Thyroid gland (tissue), 4 donors: ENCODE results near the gene KAT6B. TPM values are rescaled to one million over a fixed set of nuclear protein-coding genes. Genes with fewer than 3 reads are reported as not detected.
"Not testable (repeated sequence)": the region's sequence is repeated elsewhere in the genome, so short reads cannot be mapped to it uniquely, and the experiment has no call there.

Experiments used
- DNase-seq, 2 donors: peaks; one replicate each; pipeline ENCODE4 v3.0.0-alpha.2; 2019
- H3K27ac ChIP-seq, 3 donors: fragments of 200-600 bp; sonication (generic); 1 replicate in 2 of 3; 2 replicates in 1 of 3; pipeline ENCODE4 v1.5.1; 2016 to 2019; ENCODE audit warnings: mild to moderate bottlenecking in 1 of 3, moderate library complexity in 1 of 3
- H3K27me3 ChIP-seq: fragments of 200-600 bp; sonication (generic); one replicate; pipeline ENCODE4 v1.5.1; 2019
- H3K36me3 ChIP-seq, 2 donors: fragments of 200-600 bp; sonication (generic); one replicate each; pipeline ENCODE4 v1.5.1; 2016 to 2019
- H3K4me1 ChIP-seq, 2 donors: fragments of 200-600 bp; sonication (generic); one replicate each; pipeline ENCODE4 v1.5.1; 2017 to 2019
- H3K4me3 ChIP-seq, 3 donors: fragments of 200-600 bp; sonication (generic); replicated peaks in 1 of 3; 1 replicate in 2 of 3; 2 replicates in 1 of 3; pipeline ENCODE4 v1.5.1; 2016; ENCODE audit warnings: mild to moderate bottlenecking in 1 of 3
- H3K9me3 ChIP-seq: fragments of 200-600 bp; sonication (generic); one replicate; pipeline ENCODE4 v1.5.1; 2017
- POLR2A ChIP-seq, 2 donors: fragments of 450-650 bp; IDR thresholded peaks; one replicate each; pipeline ENCODE4 v1.6.1; 2017; ENCODE audit warnings: antibody characterized with exemption in 2 of 2, mild to moderate bottlenecking in 2 of 2, moderate library complexity in 1 of 2
- WGBS, 2 donors: methylation state at CpG; one replicate each; pipeline ENCODE4 v1.1.5; 2017; 5-methylcytosine and 5-hydroxymethylcytosine counted together
- intact Hi-C: fragments of 100-400 bp; cut with DNase I; formaldehyde crosslinking; loops from one replicate; pipeline ENCODE4 v1.15.1; 2023
- total RNA-seq, 4 donors: library from RNA; depleted of rRNA; stranded (reverse); fragments of >200 nt; gene quantifications; one replicate each; pipeline ENCODE4 v1.2.3, GENCODE V29; 2016
- TF ChIP-seq, protein P1 (sequence below), 6 experiments: fragments of 200-600 bp in 3 of 6; fragments of 450-650 bp in 3 of 6; sonication (generic) in 3 of 6; IDR thresholded peaks; one replicate each; pipeline ENCODE4 v1.5.1; 2016 to 2019; ENCODE audit warnings: antibody characterized with exemption in 6 of 6, mild to moderate bottlenecking in 2 of 6, inconsistent platforms in 1 of 6, moderate library complexity in 1 of 6

Gene KAT6B
- total RNA-seq, 4 donors from 2014 or later, result 56.5 to 115 (median 76.3) TPM

DNA sequence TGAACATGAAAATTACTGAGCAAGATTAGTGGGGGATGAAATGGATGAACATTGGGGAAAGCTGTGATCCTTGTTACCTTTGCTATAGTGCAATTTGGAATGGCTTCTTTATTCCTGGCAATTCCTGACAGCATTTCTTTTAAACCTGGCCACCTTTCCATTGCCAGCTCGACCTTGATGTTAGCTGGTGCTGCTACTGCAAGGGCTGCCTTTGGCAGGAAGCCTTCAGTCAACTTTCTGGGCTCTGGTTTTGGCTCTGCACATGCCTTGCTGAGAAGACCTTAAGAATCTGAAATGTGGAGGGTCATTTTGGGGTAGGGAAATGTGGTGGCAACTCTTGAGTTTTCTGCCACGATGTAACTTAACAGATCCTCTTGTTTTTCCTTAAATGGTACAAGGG lies 64.7 kb downstream of the KAT6B start:
- H3K27me3 ChIP-seq, result no peaks in the 10 kb centered on the region
- H3K27ac ChIP-seq, result peak overlapping the region; percentile 55 to 62 (median 59)
- 14 to 27% methylated on average over 2 of the region's 2 CpGs for WGBS, 2 donors
- no peaks in the 10 kb centered on the region for H3K9me3 ChIP-seq
- H3K4me3 ChIP-seq, result no peak overlapping the region
- H3K36me3 ChIP-seq, result no peaks in the 10 kb centered on the region
- H3K4me1 ChIP-seq, result peaks cover 38 to 45% of the 10 kb centered on the region in 2 donors
- no peak for TF ChIP-seq POLR2A (IDR thresholded peaks at IDR 0.05)
- TF ChIP-seq, protein P1, sequence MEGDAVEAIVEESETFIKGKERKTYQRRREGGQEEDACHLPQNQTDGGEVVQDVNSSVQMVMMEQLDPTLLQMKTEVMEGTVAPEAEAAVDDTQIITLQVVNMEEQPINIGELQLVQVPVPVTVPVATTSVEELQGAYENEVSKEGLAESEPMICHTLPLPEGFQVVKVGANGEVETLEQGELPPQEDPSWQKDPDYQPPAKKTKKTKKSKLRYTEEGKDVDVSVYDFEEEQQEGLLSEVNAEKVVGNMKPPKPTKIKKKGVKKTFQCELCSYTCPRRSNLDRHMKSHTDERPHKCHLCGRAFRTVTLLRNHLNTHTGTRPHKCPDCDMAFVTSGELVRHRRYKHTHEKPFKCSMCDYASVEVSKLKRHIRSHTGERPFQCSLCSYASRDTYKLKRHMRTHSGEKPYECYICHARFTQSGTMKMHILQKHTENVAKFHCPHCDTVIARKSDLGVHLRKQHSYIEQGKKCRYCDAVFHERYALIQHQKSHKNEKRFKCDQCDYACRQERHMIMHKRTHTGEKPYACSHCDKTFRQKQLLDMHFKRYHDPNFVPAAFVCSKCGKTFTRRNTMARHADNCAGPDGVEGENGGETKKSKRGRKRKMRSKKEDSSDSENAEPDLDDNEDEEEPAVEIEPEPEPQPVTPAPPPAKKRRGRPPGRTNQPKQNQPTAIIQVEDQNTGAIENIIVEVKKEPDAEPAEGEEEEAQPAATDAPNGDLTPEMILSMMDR (IDR thresholded peaks at IDR 0.05), result no peak
- intact Hi-C loops, result no loop called here
- DNase-seq, result peak; percentile 56 to 65

DNA sequence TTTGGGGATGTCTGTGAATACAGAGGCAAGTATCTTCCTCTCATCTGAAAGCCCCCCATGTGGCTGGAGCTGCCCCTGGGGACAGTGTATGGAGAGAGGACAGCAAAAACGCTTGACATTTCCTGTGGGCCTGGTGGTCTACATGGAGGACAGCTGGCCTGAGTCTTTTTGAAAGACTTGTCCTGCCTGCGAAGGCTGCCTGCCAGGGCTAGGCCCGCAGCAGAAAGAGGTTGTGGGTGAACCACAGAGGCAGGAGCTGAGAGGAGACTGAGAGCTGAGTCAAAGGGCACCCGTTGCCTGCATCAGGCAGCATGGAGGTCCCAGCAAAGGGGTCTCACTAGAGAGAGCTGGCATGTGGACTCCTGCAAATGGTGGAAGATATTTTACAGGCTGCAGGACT lies 66.4 kb downstream of the KAT6B start:
- intact Hi-C loops, result no loop called here
- Histone ChIP-seq H3K9me3 (no peaks in the 10 kb centered on the region), H3K27ac (no peak overlapping the region), H3K4me1 (peaks cover 38 to 56% of the 10 kb centered on the region in 2 donors), H3K27me3 (no peaks in the 10 kb centered on the region), H3K4me3 (no peak overlapping the region), H3K36me3 (no peaks in the 10 kb centered on the region)
- DNase-seq, result no peak
- no peak for TF ChIP-seq POLR2A (IDR thresholded peaks at IDR 0.05)
- TF ChIP-seq, protein P1 (IDR thresholded peaks at IDR 0.05), result no peak
- 89 to 93% methylated on average over 3 to 4 of the region's 4 CpGs for WGBS, 2 donors

DNA sequence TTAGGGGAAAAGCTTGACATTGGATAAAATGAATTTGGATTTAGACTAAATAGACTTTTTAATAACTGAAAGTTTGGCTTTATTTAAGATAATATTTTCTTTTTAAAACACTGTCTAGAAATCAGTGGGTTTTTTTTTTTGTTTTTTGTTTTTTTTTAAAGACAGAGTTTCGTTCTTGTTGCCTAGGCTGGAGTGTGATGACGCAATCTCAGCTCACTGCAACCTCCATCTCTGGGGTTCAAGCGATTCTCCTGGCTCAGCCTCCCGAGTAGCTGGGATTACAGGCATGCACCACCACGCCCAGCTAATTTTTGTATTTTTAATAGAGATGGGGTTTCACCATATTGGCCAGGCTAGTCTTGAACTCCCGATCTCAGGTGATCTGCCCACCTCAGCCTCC lies 66.9 kb downstream of the KAT6B start:
- intact Hi-C loops, DNase-seq, H3K4me3 ChIP-seq, H3K36me3 ChIP-seq, H3K27ac ChIP-seq, H3K9me3 ChIP-seq, H3K27me3 ChIP-seq: not testable (repeated sequence)
- H3K4me1 ChIP-seq, result peaks cover 37 to 55% of the 10 kb centered on the region in 2 donors
- WGBS, 2 donors, result 94 to 96% methylated on average over 6 of the region's 6 CpGs

DNA sequence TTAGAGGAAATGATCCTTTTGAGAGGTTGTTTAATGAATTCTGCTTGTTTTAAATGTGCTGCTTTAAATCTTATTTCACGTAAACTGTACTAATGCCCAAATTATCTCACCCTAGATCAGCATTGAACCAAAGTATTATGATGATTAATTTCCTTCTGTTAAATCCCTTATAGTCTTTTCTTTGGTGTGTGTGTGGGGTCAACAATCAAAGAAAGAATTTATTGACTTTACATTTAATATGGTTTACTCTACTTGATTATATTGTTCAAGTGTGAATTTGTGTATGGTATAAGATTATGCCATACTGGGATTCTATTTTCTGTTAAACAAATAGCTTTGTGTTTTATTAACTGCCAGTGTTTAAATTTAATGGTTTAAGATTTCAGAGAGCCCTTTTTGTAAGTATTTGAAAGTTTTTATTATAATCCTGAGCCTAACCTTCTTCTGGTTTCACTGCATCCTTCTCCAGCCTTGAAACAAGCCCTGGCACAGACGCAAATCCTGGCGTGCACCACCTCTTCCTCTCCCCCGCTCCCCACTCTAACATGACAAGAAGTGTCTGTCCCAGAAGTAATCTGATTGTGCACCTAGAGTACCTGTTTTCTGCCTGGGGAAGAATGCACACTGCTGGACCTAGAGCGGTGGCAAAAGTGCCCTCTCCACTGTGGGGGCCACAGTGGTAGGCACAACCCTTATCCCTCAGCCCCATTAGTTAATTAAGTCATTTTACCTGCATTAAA lies 70.6 kb downstream of the KAT6B start:
- Histone ChIP-seq H3K9me3 (no peaks in the 10 kb centered on the region), H3K4me1 (peaks cover 27 to 48% of the 10 kb centered on the region in 2 donors), H3K36me3 (no peaks in the 10 kb centered on the region), H3K4me3 (no peak overlapping the region), H3K27me3 (no peaks in the 10 kb centered on the region), H3K27ac (no peak overlapping the region)
- no peak for TF ChIP-seq POLR2A (IDR thresholded peaks at IDR 0.05)
- TF ChIP-seq, protein P1 (IDR thresholded peaks at IDR 0.05), result no peak
- 46 to 57% methylated on average over 5 of the region's 5 CpGs for WGBS, 2 donors
- intact Hi-C loops, result no loop called here
- peak; percentile 45 to 50 for DNase-seq

DNA sequence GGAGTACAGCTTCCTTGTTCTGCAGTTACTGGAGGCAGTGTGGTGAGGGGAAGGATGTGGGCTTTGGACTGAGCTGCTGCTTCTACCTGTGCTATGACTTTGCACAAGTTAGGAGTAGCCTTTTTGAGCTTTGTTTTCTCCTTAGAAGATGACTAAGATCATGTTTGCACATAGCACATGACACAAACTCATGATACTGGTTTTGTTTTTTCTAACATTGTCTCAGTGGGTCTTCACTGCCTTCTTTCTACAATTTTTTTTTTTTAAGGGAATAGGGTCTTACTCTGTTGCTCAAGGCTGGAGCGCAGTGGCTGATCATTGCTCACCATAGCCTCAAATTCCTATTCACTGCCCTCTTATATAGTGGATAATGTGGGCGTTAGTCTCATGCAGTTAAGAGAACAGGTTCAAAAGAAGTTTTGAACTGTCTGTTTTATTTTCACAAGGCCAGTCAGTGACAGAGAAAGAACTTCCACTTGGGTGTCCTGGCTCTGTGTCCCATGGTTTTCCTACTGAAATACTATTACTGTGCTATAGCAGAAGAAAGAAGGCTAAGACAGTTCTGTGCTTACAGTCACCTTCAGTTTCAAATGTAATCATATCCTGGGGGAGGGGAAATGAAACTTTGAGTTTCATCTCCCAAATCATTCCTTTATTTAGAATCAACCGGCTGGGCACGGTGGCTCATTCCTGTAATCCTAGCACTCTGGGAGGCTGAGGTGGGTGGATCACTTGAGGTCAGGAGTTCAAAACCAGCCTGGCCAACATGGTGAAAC lies 72.0 kb downstream of the KAT6B start:
- TF ChIP-seq, protein P1 (IDR thresholded peaks at IDR 0.05), result no peak
- TF ChIP-seq POLR2A (IDR thresholded peaks at IDR 0.05), result no peak
- Histone ChIP-seq H3K36me3 (no peaks in the 10 kb centered on the region), H3K4me1 (peaks cover 34 to 62% of the 10 kb centered on the region in 2 donors), H3K27me3 (no peaks in the 10 kb centered on the region), H3K9me3 (no peaks in the 10 kb centered on the region), H3K4me3 (no peak overlapping the region), H3K27ac (no peak overlapping the region)
- WGBS, 2 donors, result 78 to 93% methylated on average over 4 of the region's 4 CpGs
- intact Hi-C loops, result no loop called here
- DNase-seq, result no peak
